Naive thymus-derived CD4-positive, alpha-beta T cell (primary cell): ENCODE measurements around the gene MDFI. TPM values are rescaled to one million over a fixed set of nuclear protein-coding genes. Genes with fewer than 3 reads are reported as not detected.

ENCODE experiments used
- ATAC-seq: fragments of 150-1000 bp; cut with Tn5 transposase; 2 replicates; pipeline ENCODE4 v1.10.0; 2021; ENCODE audit warnings: mild to moderate bottlenecking, moderate library complexity
- CTCF ChIA-PET: fragments of 350-600 bp; sonication (Branson Sonifier 250); formaldehyde crosslinking; loops from one replicate; lab custom pipeline; 2021; ENCODE audit warnings: antibody characterized with exemption; lab: Charles Lee
- POLR2A ChIA-PET: fragments of 350-600 bp; sonication (Branson Sonifier 250); formaldehyde crosslinking; loops from one replicate; lab custom pipeline; 2021; ENCODE audit warnings: antibody characterized with exemption, inconsistent platforms; lab: Charles Lee
- DNase-seq, 9 donors: peaks; one replicate each; pipeline versions ENCODE4 v3.0.0 to v3.0.0-alpha.2; 2020 to 2022; ENCODE audit warnings: mixed read lengths in 1 of 9
- H3K27ac ChIP-seq: one replicate; pipeline ENCODE4 v1.7.0; 2013; ENCODE audit warnings: mild to moderate bottlenecking, low read depth, low read length, moderate library complexity
- H3K27me3 ChIP-seq, 2 donors: one replicate each; pipeline ENCODE4 v1.7.0; 2013; ENCODE audit warnings: low read length in 2 of 2, mild to moderate bottlenecking in 2 of 2, moderate library complexity in 2 of 2; ENCODE audit not compliant: control insufficient read depth in 2 of 2, insufficient read depth in 2 of 2
- H3K36me3 ChIP-seq, 3 experiments: 1 replicate in 2 of 3; 2 replicates in 1 of 3; pipeline ENCODE4 v1.7.0; 2013; ENCODE audit warnings: low read length in 3 of 3, mild to moderate bottlenecking in 3 of 3, moderate library complexity in 1 of 3; ENCODE audit not compliant: insufficient read depth in 3 of 3, control insufficient read depth in 2 of 3
- H3K4me1 ChIP-seq, 2 donors: one replicate each; pipeline ENCODE4 v1.7.0; 2013; ENCODE audit warnings: low read length in 2 of 2, mild to moderate bottlenecking in 2 of 2, moderate library complexity in 1 of 2; ENCODE audit not compliant: control insufficient read depth in 2 of 2, insufficient read depth in 2 of 2
- H3K4me3 ChIP-seq: 2 replicates; pipeline ENCODE4 v1.7.0; 2013; ENCODE audit warnings: mild to moderate bottlenecking, low read length
- H3K9me3 ChIP-seq, 3 experiments: 1 replicate in 2 of 3; 2 replicates in 1 of 3; pipeline ENCODE4 v1.7.0; 2013; ENCODE audit warnings: low read length in 3 of 3; ENCODE audit not compliant: control insufficient read depth in 2 of 3
- H3K27ac Mint-ChIP-seq, 9 donors: one replicate each; pipeline ENCODE4 v1.8.0; 2020 to 2022; ENCODE audit warnings: mixed read lengths in 9 of 9, mild to moderate bottlenecking in 8 of 9, moderate library complexity in 5 of 9, inconsistent platforms in 2 of 9
- H3K27me3 Mint-ChIP-seq, 5 donors: one replicate each; pipeline ENCODE4 v1.8.0; 2021 to 2022; ENCODE audit warnings: mixed read lengths in 5 of 5, mild to moderate bottlenecking in 1 of 5
- H3K36me3 Mint-ChIP-seq, 5 donors: one replicate each; pipeline ENCODE4 v1.8.0; 2020 to 2022; ENCODE audit warnings: mixed read lengths in 5 of 5, mild to moderate bottlenecking in 3 of 5, inconsistent platforms in 1 of 5
- H3K4me1 Mint-ChIP-seq, 7 donors: one replicate each; pipeline ENCODE4 v1.8.0; 2020 to 2022; ENCODE audit warnings: mixed read lengths in 7 of 7, mild to moderate bottlenecking in 3 of 7, inconsistent platforms in 1 of 7
- H3K4me3 Mint-ChIP-seq, 10 donors: one replicate each; pipeline ENCODE4 v1.8.0; 2020 to 2022; ENCODE audit warnings: mild to moderate bottlenecking in 10 of 10, mixed read lengths in 10 of 10, moderate library complexity in 6 of 10, inconsistent platforms in 2 of 10
- H3K9me3 Mint-ChIP-seq, 11 donors: one replicate each; pipeline ENCODE4 v1.8.0; 2020 to 2022; ENCODE audit warnings: mixed read lengths in 11 of 11, mild to moderate bottlenecking in 4 of 11, inconsistent platforms in 1 of 11, moderate library complexity in 1 of 11
- intact Hi-C, 2 donors: fragments of 100-400 bp; cut with micrococcal nuclease; formaldehyde crosslinking; loops; one replicate each; pipeline ENCODE4 v1.15.1; 2023
- polyA plus RNA-seq, 2 donors: library from polyadenylated mRNA; unstranded; fragments of 300-500 nt; fragmentation: Illumina TruSeq; gene quantifications; one replicate each; pipeline ENCODE4 v1.2.3, GENCODE V29; 2021
- total RNA-seq, 6 experiments: library from RNA in 5 of 6; stranded (reverse) in 5 of 6; gene quantifications; 1 replicate in 5 of 6; 2 replicates in 1 of 6; pipeline ENCODE4 v1.2.3 and lab custom pipeline; 2021 to 2026

MDFI gene
- total and polyA plus RNA-seq, 7 experiments from 2014 or later, result not detected

DNA sequence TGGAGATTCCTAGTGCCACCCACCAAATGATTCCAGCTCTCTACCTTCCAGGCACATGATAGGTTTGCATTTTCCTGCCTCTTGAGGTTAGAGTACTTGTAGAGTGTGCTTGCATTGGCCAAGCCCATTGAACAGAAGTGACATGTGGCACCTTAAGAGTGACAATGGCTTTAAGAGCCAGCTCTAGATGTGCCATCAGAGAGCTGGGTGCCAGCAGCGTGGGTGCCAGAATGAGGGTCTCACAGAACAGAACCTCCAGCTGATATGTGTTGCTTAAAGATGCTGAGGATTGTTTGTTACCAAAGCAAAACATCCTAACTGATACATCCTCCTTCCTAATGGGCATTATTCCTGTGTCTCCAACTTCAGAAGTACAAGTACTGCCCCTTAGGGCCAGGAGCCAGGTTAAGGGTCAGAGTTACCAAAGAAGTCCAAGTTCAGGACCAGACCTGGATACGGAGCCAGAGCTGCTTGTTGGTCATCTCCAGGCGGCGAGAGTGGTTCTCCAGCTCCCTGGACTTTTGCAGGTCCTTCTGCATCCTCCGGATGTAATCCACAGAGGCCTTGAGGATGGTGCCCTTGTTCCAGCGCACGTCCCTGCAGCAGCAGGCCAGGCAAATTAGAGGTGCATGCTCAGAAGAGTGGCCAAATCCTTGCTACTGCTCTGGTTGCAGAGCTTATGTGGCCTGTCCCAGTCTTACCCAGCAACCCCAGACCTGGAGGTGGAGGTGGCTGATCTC is 47.5 kb downstream of the MDFI start:
- ChIA-PET CTCF (interaction anchor here (0.9 to 1.6 kb wide), 2 partner anchors 26 to 83 kb away, joined by 4 to 8 read pairs; no protein-coding TSS in a partner anchor), POLR2A (no interaction called here)
- H3K4me1 Mint-ChIP-seq, result peaks cover 4 to 15% (median 11%) of the 10 kb centered on the region in 7 donors
- no peak for DNase-seq
- H3K4me1 ChIP-seq, result peaks cover 3 to 4% of the 10 kb centered on the region in 2 donors
- no peak overlapping the region for H3K27ac Mint-ChIP-seq
- peaks cover 0 to 5% (median 0%) of the 10 kb centered on the region in 3 experiments for H3K36me3 ChIP-seq
- no peak overlapping the region for H3K4me3 ChIP-seq
- no peaks in the 10 kb centered on the region for H3K27me3 ChIP-seq
- peaks cover 0 to 8% (median 0%) of the 10 kb centered on the region in 5 donors for H3K36me3 Mint-ChIP-seq
- no peaks in the 10 kb centered on the region for H3K9me3 Mint-ChIP-seq
- H3K4me3 Mint-ChIP-seq, result no peak overlapping the region
- ATAC-seq, result no peak
- no peaks in the 10 kb centered on the region for H3K9me3 ChIP-seq
- intact Hi-C loops, result no loop called here
- no peaks in the 10 kb centered on the region for H3K27me3 Mint-ChIP-seq
- no peak overlapping the region for H3K27ac ChIP-seq

- Mint-ChIP-seq H3K9me3 (no peaks in the 10 kb centered on the region), H3K27ac (peak overlapping the region in 1 of 9 donors; percentile 73), H3K4me3 (no peak overlapping the region), H3K36me3 (peaks cover 0 to 17% (median 2%) of the 10 kb centered on the region in 5 donors), H3K4me1 (peaks cover 0 to 15% (median 7%) of the 10 kb centered on the region in 7 donors), H3K27me3 (no peaks in the 10 kb centered on the region)
- ChIA-PET CTCF (no interaction called here), POLR2A (no interaction called here)
- H3K4me3 ChIP-seq, result no peak overlapping the region
- DNase-seq (no peak), ATAC-seq (no peak)
- H3K4me1 ChIP-seq, result peaks cover 0 to 4% of the 10 kb centered on the region in 2 donors
- H3K27ac ChIP-seq, result no peak overlapping the region
- H3K36me3 ChIP-seq, result peaks cover 0 to 8% (median 0%) of the 10 kb centered on the region in 3 experiments
- no peaks in the 10 kb centered on the region for H3K27me3 ChIP-seq
- intact Hi-C loops, result no loop called here
- H3K9me3 ChIP-seq, result no peaks in the 10 kb centered on the region
Observed at GRCh38 chr6:41687501-41688175, 49.4 kb downstream of the MDFI start.

DNA sequence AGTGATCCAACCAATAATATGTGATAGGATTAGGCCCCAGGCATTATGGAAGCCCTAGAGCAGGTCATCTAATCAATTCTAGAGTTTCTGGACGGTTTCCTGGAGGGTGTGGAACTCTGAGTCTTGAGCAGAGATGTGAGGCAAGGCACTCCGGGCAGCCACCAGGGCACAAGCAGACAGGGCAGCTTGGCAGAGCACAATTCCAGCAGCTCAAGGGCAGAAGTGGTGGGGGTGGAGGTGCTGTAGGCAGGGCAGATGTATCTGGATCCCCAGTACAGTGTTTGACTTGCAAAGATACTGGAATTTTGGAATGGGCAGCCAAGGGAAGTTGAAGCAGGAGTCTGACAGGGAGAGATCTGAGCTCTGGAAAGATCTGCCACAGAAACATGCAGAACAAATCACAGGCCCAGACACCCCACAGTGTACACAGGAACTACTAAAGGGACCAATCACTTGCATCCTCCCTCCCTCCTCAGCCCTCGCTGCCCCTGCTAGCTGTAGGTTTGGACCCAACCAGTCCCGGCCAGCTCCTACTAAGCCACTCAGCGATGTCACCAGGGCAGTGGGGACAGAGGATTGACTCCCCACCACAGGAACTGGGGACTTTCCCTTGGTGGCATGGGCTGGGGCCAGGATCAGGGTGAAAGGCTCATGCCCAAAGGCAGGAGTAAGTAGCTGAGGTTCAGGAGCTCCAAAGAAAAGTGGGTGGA is 50.1 kb downstream of the MDFI start:
- no peaks in the 10 kb centered on the region for H3K9me3 ChIP-seq
- Mint-ChIP-seq H3K36me3 (peaks cover 0 to 17% (median 2%) of the 10 kb centered on the region in 5 donors), H3K9me3 (no peaks in the 10 kb centered on the region), H3K4me1 (peaks cover 0 to 15% (median 5%) of the 10 kb centered on the region in 7 donors), H3K27me3 (no peaks in the 10 kb centered on the region), H3K4me3 (no peak overlapping the region), H3K27ac (peak overlapping the region in 3 of 9 donors; percentile 73 to 87 (median 82))
- POLR2A ChIA-PET, result no interaction called here
- H3K4me3 ChIP-seq, result no peak overlapping the region
- ATAC-seq (no peak), DNase-seq (no peak)
- intact Hi-C loops, result no loop called here
- no peaks in the 10 kb centered on the region for H3K27me3 ChIP-seq
- H3K36me3 ChIP-seq, result peaks cover 0 to 8% (median 0%) of the 10 kb centered on the region in 3 experiments
- H3K4me1 ChIP-seq, result peaks cover 0 to 4% of the 10 kb centered on the region in 2 donors
- CTCF ChIA-PET, result interaction anchor here (0.6 to 1.2 kb wide), 2 partner anchors 24 to 87 kb away, joined by 3 to 5 read pairs; no protein-coding TSS in a partner anchor
- no peak overlapping the region for H3K27ac ChIP-seq

DNA sequence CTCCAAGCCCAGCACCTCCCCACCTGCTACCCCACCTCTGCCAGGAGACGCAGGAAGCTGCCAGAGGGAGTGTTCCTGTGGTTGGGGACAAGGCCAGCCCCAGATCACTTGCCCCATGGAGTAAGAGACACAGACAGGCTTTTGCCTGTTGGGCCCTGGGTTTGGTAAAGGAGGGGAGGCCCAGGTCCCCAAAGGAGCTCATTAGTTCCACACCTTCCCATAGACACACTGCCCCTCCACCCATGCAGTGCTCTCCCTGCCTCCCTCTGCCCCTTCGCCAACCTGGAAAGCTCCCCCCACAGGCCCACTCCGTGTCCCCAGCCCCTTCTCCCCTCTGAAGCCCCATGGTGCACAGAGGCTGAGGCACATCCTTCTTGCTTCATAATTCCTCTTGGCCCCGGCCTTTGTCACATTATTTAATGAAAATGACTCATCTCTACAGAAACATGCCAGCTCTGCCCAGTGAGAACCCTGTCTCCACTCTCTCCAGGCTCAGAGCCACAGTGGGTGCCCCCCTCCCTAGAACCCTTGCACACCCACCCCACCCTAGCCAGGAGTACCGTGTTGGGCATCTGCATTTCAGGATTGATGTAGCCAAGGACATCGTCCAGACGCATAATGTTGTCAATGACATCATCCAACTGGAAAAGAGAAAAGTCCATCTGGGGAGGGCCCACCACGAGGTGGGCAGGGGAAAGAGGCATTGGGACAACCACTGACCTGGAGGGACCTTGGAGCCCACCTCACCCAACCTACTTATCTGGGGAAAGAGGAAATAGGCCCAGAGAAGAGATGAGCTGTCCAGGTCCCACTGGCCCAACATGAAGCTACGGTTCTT is 51.1 kb downstream of the MDFI start:
- H3K36me3 ChIP-seq, result peaks cover 0 to 8% (median 0%) of the 10 kb centered on the region in 3 experiments
- intact Hi-C loops, result no loop called here
- no peaks in the 10 kb centered on the region for H3K27me3 ChIP-seq
- ChIA-PET POLR2A (no interaction called here), CTCF (interaction anchor here (0.6 to 1.2 kb wide), 3 partner anchors 12 to 423 kb away, joined by 3 to 7 read pairs (median 5); no protein-coding TSS in a partner anchor)
- DNase-seq (no peak), ATAC-seq (no peak)
- Mint-ChIP-seq H3K27ac (no peak overlapping the region), H3K4me3 (no peak overlapping the region), H3K27me3 (no peaks in the 10 kb centered on the region), H3K36me3 (peaks cover 0 to 17% (median 2%) of the 10 kb centered on the region in 5 donors), H3K9me3 (no peaks in the 10 kb centered on the region), H3K4me1 (peaks cover 0 to 15% (median 0%) of the 10 kb centered on the region in 7 donors)
- H3K9me3 ChIP-seq, result no peaks in the 10 kb centered on the region
- no peaks in the 10 kb centered on the region for H3K4me1 ChIP-seq
- no peak overlapping the region for H3K4me3 ChIP-seq
- H3K27ac ChIP-seq, result no peak overlapping the region

- Mint-ChIP-seq H3K27me3 (no peaks in the 10 kb centered on the region), H3K36me3 (peaks cover 0 to 17% (median 2%) of the 10 kb centered on the region in 5 donors), H3K4me3 (no peak overlapping the region), H3K27ac (no peak overlapping the region), H3K9me3 (no peaks in the 10 kb centered on the region), H3K4me1 (peaks cover 0 to 15% (median 0%) of the 10 kb centered on the region in 7 donors)
- H3K4me3 ChIP-seq, result no peak overlapping the region
- ATAC-seq, result no peak
- H3K27ac ChIP-seq, result no peak overlapping the region
- POLR2A ChIA-PET, result interaction anchor here (0.7 kb wide), 1 partner anchor 1981 kb away, joined by 3 read pairs; no protein-coding TSS in a partner anchor
- intact Hi-C loops, result no loop called here
- H3K4me1 ChIP-seq, result no peaks in the 10 kb centered on the region
- DNase-seq, result no peak
- CTCF ChIA-PET, result no interaction called here
- no peaks in the 10 kb centered on the region for H3K9me3 ChIP-seq
- no peaks in the 10 kb centered on the region for H3K27me3 ChIP-seq
- peaks cover 0 to 8% (median 0%) of the 10 kb centered on the region in 3 experiments for H3K36me3 ChIP-seq
Observed at GRCh38 chr6:41690541-41691330, 52.5 kb downstream of the MDFI start.
